PC-3 (cell line): Measurements from ENCODE around the gene EZH1. TPM values are rescaled to one million over a fixed set of nuclear protein-coding genes. Genes with fewer than 3 reads are reported as not detected.
"Not testable (repeated sequence)": the region's sequence is repeated elsewhere in the genome, so short reads cannot be mapped to it uniquely, and the experiment has no call there.

Experiments
- ATAC-seq: fragments of 200-7000 bp; cut with Tn5 transposase; 2 replicates; pipeline ENCODE4 v1.9.1; 2020; ENCODE audit warnings: mild to moderate bottlenecking, moderate library complexity
- BruUV-seq: library from RNA; stranded (reverse); fragments of 400-500 nt; replicated peaks from 2 replicates; lab custom pipeline; 2021; lab: Mats Ljungman, UMichigan
- CTCF ChIA-PET: fragments of 300-600 bp; sonication (Branson Sonifier 250); formaldehyde crosslinking; loops from one replicate; lab custom pipeline; 2022; ENCODE audit warnings: antibody characterized with exemption; lab: Charles Lee
- POLR2A ChIA-PET: fragments of 300-600 bp; sonication (Branson Sonifier 250); formaldehyde crosslinking; loops from one replicate; lab custom pipeline; 2022; ENCODE audit warnings: antibody characterized with exemption; ENCODE audit not compliant: unreplicated experiment; lab: Charles Lee
- DNase-seq: peaks from one replicate; pipeline ENCODE4 v3.0.0-alpha.2; 2015
- H2AFZ ChIP-seq: fragments of 300-600 bp; sonication (generic); 2 replicates; pipeline ENCODE4 v1.6.0; 2016; ENCODE audit warnings: antibody characterized with exemption, low read length
- H3F3A ChIP-seq: fragments of 300-600 bp; sonication (generic); one replicate; pipeline ENCODE4 v1.6.0; 2017; ENCODE audit warnings: antibody characterized with exemption, low read length, control low read depth, mild to moderate bottlenecking; ENCODE audit not compliant: unreplicated experiment
- H3K27ac ChIP-seq: fragments of 300-600 bp; sonication (generic); 2 replicates; pipeline ENCODE4 v1.5.1; 2016; ENCODE audit warnings: mild to moderate bottlenecking, low read length
- H3K27me3 ChIP-seq: fragments of 300-600 bp; sonication (generic); 2 replicates; pipeline ENCODE4 v1.6.1; 2016; ENCODE audit warnings: low read length, mixed read lengths
- H3K36me3 ChIP-seq: fragments of 300-600 bp; sonication (generic); 2 replicates; pipeline ENCODE4 v1.6.1; 2016; ENCODE audit warnings: low read depth, mixed run types, low read length, mixed read lengths
- H3K4me1 ChIP-seq: fragments of 300-600 bp; sonication (generic); 2 replicates; pipeline ENCODE4 v1.5.1; 2016; ENCODE audit warnings: low read length; ENCODE audit not compliant: insufficient read depth
- H3K4me2 ChIP-seq: fragments of 300-600 bp; sonication (generic); 2 replicates; pipeline ENCODE4 v1.6.0; 2016; ENCODE audit warnings: low read length
- H3K4me3 ChIP-seq: fragments of 300-600 bp; sonication (generic); 2 replicates; pipeline ENCODE4 v1.5.1; 2016; ENCODE audit warnings: mild to moderate bottlenecking, low read length, mixed read lengths
- H3K79me2 ChIP-seq: fragments of 300-600 bp; sonication (generic); 2 replicates; pipeline ENCODE4 v1.6.1; 2017; ENCODE audit warnings: low read length, mixed read lengths
- H3K9ac ChIP-seq: fragments of 300-600 bp; sonication (generic); 2 replicates; pipeline ENCODE4 v1.6.0; 2016; ENCODE audit warnings: mild to moderate bottlenecking, low read length
- H3K9me2 ChIP-seq: fragments of 300-600 bp; sonication (generic); replicated peaks from 2 replicates; pipeline ENCODE4 v1.6.1; 2016; ENCODE audit warnings: mixed run types, low read length, mixed read lengths
- H3K9me3 ChIP-seq: fragments of 300-600 bp; sonication (generic); 2 replicates; pipeline ENCODE4 v1.6.1; 2016; ENCODE audit warnings: low read length, mixed read lengths
- H4K20me1 ChIP-seq: fragments of 300-600 bp; sonication (generic); 2 replicates; pipeline ENCODE4 v1.6.1; 2016; ENCODE audit warnings: low read length, mixed read lengths
- CTCF ChIP-seq: fragments of 300-600 bp; sonication (generic); conservative IDR thresholded peaks from 2 replicates; pipeline ENCODE4 v1.5.1; 2017; ENCODE audit warnings: antibody characterized with exemption, low read depth, mild to moderate bottlenecking, low read length
- EZH2 ChIP-seq: fragments of 300-600 bp; sonication (generic); IDR thresholded peaks from one replicate; pipeline ENCODE4 v1.6.1; 2017; ENCODE audit warnings: antibody characterized with exemption, mild to moderate bottlenecking, low read length; ENCODE audit not compliant: unreplicated experiment
- EZH2phosphoT487 ChIP-seq: fragments of 300-600 bp; sonication (generic); IDR thresholded peaks from 2 replicates; pipeline ENCODE4 v1.6.1; 2018; ENCODE audit warnings: mild to moderate bottlenecking, antibody characterized with exemption, low read length, borderline replicate concordance
- intact Hi-C: fragments of 100-400 bp; cut with micrococcal nuclease; formaldehyde crosslinking; loops from 2 replicates; pipeline ENCODE4 v1.9.0; 2023
- total RNA-seq: library from RNA; depleted of rRNA; stranded (reverse); fragments of >200 nt; gene quantifications from 2 replicates; pipeline ENCODE4 v1.2.3, GENCODE V29; 2014

Gene EZH1
- total RNA-seq, 1 experiment from 2014 or later, result 5.8 TPM

GRCh38 chr17:42743595-42744282 lies 1.1 kb downstream of the EZH1 start:
- Histone ChIP-seq H3K36me3 (no peaks in the 10 kb centered on the region), H3K79me2 (peaks cover 5% of the 10 kb centered on the region), H3K9ac (peak overlapping the region; percentile 66), H2AFZ (peak overlapping the region; percentile 78), H3K27ac (peak overlapping the region; percentile 46; the same call in 1 of the 2 replicates), H3K27me3 (no peaks in the 10 kb centered on the region), H3K4me2 (peak overlapping the region; percentile 83), H3K9me3 (no peaks in the 10 kb centered on the region), H3K4me3 (peak overlapping the region; percentile 65), H4K20me1 (no peaks in the 10 kb centered on the region), H3K4me1 (peaks cover 2% of the 10 kb centered on the region), H3K9me2 (no peaks in the 10 kb centered on the region), H3F3A (no peaks in the 10 kb centered on the region)
- POLR2A ChIA-PET, result interaction anchor here (0.6 kb wide), 1 partner anchor 17 kb away, joined by 4 read pairs; no protein-coding TSS in a partner anchor
- CTCF ChIA-PET, result no interaction called here
- intact Hi-C loops, result loop anchor here (1.0 kb wide), 1 partner anchor 20 kb away; no protein-coding TSS in a partner anchor
- TF ChIP-seq EZH2phosphoT487 (no peak), EZH2 (no peak), CTCF (0 out of 2 replicates have a peak, but pooled peaks have one; percentile 28)
- no TSS peak for BruUV-seq
- DNase-seq, result no peak
- no peak for ATAC-seq

- H3K27ac ChIP-seq, CTCF ChIA-PET, H3K9me2 ChIP-seq, H3K9me3 ChIP-seq, intact Hi-C loops, H3F3A ChIP-seq, H3K4me1 ChIP-seq, H3K36me3 ChIP-seq, ATAC-seq, H3K9ac ChIP-seq, POLR2A ChIA-PET, BruUV-seq, H2AFZ ChIP-seq, H3K4me3 ChIP-seq, H4K20me1 ChIP-seq, H3K4me2 ChIP-seq, DNase-seq, H3K27me3 ChIP-seq, H3K79me2 ChIP-seq: not testable (repeated sequence)
Measured at GRCh38 chr17:42742916-42743315, 1.9 kb downstream of the EZH1 start.

- no peak for DNase-seq
- CTCF ChIA-PET, result interaction anchor here (0.6 kb wide), 1 partner anchor 23 kb away, joined by 4 read pairs; no protein-coding TSS in a partner anchor
- no TSS peak for BruUV-seq
- Histone ChIP-seq H3K27ac (no peak overlapping the region), H2AFZ (no peak overlapping the region), H3K36me3 (no peaks in the 10 kb centered on the region), H3K79me2 (peaks cover 5% of the 10 kb centered on the region), H3K4me2 (no peak overlapping the region), H4K20me1 (no peaks in the 10 kb centered on the region), H3K4me1 (no peaks in the 10 kb centered on the region; the same call in 1 of the 2 replicates), H3K9ac (no peak overlapping the region), H3K9me2 (no peaks in the 10 kb centered on the region), H3K4me3 (no peak overlapping the region), H3K27me3 (no peaks in the 10 kb centered on the region), H3K9me3 (no peaks in the 10 kb centered on the region), H3F3A (no peaks in the 10 kb centered on the region)
- intact Hi-C loops, result no loop called here
- ATAC-seq, result no peak
- POLR2A ChIA-PET, result no interaction called here
- no peak for TF ChIP-seq CTCF
- no peak for TF ChIP-seq EZH2phosphoT487
Measured at GRCh38 chr17:42740699-42741098, 4.1 kb downstream of the EZH1 start.
